ENCODE results near the gene SEMA5A.
A peak's percentile ranks its signal among the peaks of the same experiment; 100 is the strongest.

The SEMA5A gene

DNA sequence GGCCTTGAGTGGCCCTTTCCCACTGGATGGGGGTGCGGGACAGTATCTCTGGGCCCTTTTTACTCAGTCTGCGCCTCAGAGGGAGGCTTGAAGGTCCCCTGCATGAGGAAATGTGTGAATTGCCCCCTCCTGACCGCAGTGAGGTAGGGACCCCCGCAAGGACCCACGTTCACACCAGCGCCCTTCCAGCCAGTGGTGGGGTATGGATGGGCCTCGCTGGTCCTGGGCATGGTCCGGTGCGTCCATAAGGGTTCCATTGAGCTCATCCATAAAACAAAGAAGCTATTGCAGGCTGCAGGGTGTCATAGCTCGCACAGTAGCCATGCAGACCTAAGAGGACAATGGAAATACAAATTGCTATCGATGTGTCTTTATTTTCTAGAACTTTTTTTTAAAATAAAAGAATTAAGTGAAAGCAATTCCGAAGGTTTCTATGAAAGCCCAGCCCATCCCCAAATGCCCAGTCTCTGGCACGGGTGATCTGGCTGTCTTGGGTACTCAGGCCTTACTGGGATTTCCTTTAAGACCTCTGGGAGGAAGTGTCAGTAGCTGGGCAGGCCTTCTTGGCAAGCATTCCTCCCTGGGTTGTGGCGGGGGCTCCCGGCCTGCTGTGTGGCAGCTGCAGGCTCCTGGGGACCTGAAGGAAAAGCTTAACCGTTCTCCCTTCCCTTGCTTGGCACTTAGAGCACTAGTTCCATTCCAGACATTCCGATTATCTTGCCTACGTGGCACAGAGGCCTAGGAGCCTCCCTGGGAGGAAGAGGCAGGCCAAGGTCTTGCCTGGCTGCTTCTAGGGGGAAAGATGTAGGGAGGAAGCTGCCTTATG, 1.5 kb upstream of the SEMA5A start:
- DNase-seq (ENCODE audit: low read depth in 2 of 2) = no peak

DNA sequence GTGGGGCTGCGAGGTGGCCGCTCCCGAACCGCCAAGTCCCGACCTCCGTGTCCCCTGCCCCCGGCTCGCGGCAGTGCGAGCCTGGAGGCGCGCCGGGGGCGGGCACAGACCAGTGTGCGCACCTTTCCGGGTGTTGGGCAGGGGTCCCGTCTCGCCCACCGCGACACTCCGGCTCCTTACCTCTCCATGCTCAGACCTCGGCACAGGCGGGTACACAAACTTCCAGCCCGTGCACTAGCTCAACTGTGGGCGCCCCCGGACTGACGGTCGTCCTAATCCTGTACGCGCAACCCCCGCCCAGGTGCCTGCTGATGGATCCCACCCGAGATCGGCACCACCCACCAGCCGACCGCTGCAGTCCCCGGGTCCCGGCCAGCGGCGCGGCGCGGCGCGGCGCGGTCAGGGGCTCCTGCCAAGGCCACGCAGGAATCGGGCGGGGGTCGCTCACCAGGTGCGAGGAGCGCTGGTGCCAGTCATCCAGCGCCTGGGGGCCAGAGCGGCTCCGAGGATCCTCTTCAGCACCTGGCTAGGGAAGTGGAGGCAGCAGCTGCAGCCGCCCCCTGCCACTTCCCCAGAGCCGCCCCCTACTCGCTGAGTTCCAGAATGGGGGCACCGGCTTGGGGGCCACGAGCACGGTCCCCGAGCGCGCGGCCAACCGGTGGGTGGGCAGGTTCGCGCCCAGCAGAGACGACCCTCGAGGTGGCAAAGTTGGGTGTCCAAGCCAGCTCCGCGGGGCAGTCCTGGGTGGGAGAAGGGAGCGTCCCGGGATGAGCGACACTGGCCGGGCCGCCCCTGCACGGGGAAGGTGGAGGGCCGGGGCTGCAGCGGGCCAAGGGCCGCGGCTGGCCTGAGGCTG, 511 bp downstream of the SEMA5A start:
- DNase-seq (ENCODE audit: low read depth in 2 of 2) = no peak

DNA sequence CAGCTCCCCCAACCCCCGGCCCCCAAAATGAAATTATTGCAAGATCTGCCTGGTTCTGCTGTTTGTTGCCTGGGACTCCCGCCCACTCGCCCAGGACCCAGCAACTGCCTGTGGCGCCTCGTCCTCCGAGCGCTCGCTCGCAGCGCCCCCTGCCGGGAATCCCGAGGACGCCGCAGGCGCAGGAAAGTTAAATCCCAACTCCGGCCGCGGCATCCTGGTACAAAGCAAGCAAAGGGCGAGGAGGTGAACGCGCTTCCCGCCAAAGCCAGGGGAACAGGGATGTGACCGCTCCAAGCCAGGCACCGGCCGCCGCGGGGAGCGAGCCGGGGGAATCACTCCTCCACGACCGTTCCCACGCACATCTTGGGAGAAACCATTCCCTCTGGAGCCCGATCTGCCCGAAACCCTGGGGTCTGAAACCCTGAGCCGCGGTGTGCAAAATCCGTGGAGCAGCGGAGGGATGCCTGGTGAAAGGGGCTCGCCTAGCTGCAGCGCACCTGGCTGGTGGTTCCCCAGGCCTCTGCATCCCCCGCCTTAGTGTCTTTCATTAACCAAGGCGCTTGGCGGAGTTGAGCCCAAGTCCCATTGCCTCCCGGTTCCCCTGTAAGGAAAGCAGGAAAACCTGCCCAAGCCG, 1.3 kb downstream of the SEMA5A start:
- peak; percentile 9 to 22 for DNase-seq (ENCODE audit: low read depth in 2 of 2)

DNA sequence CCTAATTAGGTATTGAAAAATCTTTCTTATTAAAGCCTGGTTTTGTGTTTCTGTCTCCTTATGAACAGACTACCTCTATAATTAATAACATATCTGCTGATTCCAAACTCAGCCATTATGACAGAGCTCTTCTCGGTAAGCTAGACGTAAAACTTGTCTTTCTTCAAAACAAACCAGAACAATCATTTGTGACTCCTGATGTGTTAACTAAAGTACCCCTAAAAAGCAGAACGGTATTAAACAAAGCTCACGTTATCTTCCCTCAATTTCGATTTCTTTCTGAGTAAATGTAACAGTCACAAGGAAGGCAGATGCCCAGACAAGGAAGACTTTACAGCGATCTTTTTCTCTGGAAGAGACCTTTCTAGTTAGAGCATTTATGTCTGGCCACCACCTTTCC, 1.8 kb downstream of the SEMA5A start:
- no peak for DNase-seq (ENCODE audit: low read depth in 2 of 2)

DNA sequence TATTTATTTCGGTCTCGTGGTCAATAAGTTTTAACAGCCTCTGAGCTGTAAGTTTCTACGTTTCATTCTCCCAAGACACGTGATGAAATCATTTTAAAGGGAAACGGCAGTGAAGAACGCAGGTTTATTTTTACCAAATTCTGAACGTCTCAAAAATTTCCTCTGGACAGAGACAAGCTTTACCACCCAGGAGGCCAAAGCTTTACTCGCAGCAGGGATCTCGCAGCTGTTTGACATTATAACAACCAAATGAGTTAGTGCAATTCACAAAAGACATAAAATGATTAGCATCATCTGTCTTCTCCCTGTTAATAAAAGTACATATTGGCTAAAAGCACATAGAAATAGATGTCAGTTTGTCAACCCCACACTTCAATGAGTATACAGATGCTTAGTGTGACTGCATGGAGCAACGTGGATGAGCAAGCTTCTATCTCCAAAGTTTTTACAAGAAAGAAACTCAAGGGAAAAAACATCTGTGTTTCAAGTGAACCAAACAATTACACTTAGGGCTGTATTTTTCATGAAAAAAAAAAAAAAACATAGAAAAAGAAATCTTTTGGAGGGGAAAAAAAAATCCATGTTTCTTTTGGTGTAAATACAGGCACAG, 2.5 kb downstream of the SEMA5A start:
- no peak for DNase-seq (ENCODE audit: low read depth in 2 of 2)

DNA sequence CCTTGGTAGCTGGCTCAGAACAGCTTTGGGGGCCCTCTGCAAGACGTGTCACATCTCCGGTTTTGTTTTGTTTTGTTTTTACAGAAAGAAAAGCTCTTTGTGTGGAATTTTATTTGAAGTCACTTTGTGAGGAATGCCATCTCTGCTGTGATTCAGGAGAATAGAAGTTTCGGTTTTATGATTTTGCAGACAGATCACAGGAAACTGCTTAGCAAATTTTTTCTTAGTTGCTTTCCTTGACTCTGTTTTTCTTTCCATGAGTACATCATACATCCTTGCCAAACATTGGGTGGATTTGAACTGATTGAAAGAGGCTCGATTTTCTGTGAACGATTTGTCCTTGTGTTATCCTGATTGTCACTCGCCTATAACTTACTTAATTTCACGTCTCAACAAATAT, 5.1 kb downstream of the SEMA5A start:
- DNase-seq (ENCODE audit: low read depth in 2 of 2) = no peak

DNA sequence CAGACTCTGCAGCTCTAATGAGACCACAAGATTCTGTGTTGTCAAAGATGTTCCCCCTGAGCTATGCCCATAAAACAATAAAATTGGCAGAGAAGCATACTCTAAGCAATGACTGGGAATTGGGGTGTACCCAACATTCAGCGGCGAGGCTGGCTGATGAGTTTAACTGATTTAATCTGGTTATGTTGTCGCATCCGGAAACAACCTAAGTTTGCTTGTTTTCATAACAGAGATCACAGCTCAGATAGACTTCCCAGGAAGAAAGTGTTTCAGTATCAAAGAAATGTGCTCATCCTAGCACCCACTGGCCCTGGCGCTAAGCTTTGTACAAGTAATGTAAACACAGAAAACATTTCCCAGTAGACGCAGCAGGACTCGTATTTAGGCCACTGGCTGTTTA, 7.4 kb downstream of the SEMA5A start:
- DNase-seq (ENCODE audit: low read depth in 2 of 2) = no peak

DNA sequence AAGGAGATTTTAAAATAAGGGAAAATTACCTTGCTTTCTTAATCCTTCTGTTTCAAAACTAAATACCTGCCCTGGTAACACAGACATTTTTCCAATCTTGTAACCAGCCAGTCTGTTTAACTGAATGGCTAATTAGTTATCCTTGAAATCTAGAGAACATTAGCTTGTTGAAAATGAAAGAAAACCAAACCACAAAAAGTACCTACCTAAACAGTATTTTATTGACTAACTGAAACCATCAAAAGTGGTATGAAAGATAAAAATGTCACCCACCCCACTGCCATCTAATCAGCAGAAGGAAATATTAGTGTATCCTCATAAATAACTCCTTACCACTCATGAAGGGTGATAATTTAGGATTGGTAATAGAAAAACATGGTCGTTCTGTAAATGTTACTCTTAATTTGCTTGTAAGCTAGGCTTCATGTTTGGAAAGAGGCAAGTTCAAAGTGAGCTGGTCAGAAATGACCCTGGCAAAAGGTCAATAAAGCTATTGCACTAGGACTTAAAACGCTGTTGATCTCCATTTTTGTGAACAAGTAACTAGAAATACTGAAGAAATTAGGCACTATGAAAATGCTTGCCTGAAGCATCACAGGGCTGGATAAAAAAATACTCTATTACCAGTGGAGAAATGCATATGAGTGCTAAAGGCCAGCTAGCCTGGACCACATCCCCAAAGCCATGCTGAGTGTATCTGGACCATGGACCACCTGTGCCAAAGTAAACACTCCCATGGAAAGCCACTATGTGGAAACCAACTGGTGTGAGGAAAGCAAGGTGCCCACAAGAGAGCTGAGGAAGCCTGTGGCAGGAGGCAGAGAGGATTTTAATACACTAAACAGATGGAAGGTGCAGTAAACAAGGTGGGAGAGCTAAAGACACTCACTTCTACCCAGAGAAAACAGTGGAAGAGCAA, 8.4 kb downstream of the SEMA5A start:
- no peak for DNase-seq (ENCODE audit: low read depth in 2 of 2)

DNA sequence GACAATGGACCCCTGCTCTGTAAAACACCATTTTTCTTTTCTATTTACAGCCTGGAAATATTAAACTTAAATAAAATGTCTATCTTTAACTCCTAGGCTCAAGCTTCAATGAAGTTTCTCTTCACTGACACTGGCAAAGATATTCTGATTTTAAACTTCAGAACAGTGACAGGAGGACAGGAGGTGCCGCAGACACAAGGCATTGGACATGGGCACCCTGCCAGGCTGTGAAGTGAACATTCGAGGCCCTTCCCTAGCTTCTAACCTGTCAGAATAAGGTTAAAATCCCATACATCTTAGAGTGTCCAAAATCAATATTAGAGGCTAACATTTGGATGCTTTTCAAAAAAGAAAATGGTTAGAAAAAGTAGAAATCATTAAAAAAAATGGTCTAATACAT, 9.2 kb downstream of the SEMA5A start:
- DNase-seq (ENCODE audit: low read depth in 2 of 2) = no peak

DNA sequence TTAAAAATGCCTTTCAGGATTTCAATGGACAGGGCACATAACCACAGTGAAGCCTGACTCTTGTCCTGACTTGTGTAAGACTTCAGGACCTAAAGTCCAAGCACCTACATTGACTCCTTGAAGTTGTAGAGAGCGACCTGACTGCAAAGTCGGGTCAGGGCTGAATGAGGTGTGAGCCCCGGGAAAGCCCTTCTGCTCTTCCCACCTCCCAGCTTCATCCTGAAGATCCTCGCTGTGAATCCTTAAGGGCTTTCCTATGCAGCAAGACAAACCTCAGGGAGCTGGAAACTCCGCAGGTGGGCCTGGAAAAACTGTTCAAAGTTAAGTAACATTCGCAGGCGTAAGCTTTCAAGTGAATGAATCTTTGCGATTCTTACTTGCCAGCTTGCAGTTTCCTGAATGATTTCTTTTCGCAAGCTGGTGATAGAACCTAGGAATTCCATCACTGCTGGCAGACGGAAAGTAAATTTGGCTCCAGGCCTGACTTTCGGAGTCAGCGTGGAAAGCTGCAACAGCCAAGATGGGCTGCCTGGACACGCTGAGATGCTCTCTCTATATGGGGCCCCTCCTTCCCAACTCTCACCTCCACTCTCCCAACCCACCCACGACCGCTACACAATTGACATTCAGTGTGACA, 10.9 kb downstream of the SEMA5A start:
- no peak for DNase-seq (ENCODE audit: low read depth in 2 of 2)

DNA sequence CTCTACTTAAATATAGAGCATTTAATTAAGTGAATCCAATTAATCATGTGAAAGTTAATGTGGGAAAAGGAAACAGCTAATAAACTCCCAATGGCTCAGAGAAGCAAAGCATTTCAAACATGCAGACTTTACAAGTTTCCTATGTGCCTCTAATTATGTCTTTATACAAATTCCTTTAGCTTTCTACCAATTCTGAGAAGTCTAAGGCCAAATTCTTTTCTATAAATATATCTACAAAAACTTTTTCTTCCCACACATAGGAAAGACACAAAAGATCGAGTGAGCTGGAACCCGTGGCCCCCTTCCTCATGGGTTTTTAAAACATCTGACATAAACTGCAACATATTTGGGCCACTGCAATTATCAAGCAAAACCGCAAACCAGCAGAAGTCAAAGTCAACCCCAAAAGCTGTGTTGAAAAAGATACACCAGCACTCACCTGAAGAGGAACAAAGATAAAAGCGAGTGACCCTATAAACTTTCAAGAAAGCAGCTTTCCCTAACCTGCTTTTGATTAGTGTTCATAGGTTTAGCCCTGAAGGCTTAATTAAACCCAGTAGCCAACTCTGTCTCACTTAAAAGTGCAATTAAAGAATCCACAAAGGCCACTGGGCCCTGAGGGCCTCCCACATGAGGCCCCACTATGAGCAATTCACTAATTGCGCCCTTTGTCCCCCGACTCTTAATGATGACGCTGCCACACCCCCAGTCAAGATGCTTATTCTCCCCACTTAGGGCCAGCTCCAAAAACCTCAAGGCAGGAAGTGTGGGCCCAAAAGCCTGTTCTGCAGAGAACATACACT, 12.1 kb downstream of the SEMA5A start:
- no peak for DNase-seq (ENCODE audit: low read depth in 2 of 2)

DNA sequence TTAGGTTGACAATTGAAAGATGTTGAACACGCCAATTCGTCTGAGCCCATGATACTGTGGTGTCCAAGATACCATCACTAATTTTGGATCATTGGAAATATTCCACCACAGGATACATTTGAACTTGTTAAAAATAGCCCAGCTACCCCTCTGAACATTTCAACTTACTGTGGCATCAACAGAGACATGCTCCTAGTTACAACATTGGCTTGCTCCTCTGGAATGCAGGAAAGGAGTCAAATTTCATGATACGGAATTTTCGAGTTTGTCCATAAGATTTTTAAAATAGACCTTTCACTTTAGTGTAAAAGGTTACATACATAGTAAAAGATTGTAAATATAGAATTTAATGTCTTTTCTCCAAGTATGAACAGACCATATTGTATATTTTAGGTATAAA, 12.8 kb downstream of the SEMA5A start:
- no peak for DNase-seq (ENCODE audit: low read depth in 2 of 2)

DNA sequence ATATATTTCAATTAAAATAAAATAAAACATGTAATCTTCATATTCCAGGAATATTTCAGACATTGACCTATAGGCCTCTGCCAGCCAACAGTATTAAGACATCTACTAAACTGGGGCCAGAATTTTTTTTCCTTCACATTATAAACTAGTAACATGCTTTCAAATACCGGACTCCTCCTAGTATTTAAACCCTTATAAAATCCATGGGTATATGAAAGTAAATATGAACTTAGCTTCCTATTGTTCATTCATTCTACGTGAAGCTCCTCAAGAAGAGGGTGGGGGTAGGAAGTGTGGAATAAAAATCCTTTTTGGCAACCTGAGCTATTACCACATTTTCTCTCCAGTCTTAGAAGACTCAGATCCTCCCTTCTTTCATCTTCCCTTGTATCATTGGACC, 16.4 kb downstream of the SEMA5A start:
- no peak for DNase-seq (ENCODE audit: low read depth in 2 of 2)

DNA sequence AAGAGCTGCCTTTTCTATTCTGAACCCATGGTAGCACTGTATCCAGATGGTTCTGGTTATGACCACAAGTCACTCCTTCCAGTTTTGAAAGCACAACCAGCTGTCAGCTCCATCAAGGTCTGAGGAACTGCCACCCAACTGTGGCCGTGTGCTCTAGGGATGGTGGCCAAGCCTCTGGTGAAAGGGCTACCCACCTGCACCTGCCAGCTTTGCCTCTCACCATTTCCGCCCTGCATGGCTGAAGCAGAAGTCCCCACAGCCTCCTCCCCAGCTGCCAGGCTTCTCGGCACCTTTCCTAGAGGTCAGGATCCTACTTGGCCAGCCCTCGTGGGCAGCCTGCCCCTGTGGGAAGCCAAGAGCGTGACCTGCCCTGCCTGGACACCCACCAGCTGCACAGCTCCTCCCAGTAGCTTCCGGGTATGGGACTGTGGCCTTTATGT, 16.8 kb downstream of the SEMA5A start:
- DNase-seq (ENCODE audit: low read depth in 2 of 2) = no peak

DNA sequence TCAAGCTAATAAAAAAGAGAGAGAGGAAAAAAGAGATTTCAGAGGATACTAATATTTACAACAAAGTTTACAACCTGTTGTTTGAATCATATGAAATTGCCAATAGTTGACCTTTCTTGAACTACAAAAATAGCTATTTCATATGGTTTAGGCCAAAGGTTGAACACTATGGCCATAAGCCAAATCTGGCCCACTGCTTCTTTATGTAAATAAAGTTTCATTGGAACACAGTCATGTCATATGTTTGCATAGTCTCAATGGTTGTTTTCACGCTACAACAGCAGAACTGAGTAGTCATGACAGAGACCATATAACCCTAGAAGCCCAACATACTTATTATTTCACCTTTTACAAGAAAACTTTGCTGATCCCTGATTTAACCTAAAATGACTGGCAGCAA, 20.9 kb downstream of the SEMA5A start:
- no peak for DNase-seq (ENCODE audit: low read depth in 2 of 2)

DNA sequence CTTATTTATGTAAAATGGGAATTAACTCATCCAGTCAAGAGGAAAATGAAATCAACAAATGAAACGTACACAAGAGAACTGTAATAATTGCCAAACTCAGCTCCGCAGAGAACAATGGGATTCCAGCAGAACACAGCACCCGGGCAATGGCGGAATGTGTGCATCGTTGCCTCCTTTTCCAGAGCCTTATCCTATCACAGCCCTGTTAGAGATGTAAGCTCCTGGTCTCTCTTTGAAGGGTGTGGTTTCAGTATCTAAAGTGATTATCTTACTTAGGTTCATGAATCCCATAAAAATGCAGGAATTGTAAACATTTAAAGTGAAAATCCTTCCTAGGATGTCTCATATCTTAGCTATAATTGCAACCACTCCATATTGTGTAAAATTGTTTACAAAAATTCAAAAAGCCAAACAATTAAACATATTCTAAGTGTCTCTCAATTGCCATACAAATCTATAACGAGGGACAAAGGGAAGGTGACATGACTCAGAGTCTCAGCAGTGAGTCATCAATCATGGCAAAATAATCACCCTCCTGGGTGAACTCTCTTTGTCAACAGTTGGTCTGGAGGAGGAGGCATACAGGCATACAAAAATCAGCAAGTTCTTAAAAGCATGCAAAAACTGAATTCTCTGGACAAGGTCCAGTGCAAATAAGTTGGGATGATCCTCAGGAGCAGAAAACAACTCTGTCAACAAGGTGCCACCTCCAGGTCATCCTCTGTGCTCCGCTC, 22.6 kb downstream of the SEMA5A start:
- DNase-seq (ENCODE audit: low read depth in 2 of 2) = no peak

DNA sequence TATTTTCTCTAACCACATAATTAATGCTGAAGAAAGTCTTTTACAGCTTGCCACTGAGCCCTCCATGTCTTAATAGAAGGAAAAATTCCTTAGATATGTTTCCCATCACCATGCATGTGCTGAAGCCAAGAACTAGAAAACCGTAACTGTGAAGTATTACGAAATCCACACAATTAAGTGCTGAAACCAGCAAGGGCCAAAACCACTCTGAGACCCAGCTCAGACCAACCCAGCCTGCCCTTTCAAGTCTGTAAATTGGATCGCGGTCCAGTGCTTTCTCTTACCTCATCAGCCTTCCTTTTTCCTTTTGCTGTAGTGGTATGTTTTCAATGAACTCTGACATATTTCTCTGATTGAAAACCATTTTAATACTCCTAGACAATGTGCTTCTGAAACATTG, 26.3 kb downstream of the SEMA5A start:
- DNase-seq (ENCODE audit: low read depth in 2 of 2) = no peak

DNA sequence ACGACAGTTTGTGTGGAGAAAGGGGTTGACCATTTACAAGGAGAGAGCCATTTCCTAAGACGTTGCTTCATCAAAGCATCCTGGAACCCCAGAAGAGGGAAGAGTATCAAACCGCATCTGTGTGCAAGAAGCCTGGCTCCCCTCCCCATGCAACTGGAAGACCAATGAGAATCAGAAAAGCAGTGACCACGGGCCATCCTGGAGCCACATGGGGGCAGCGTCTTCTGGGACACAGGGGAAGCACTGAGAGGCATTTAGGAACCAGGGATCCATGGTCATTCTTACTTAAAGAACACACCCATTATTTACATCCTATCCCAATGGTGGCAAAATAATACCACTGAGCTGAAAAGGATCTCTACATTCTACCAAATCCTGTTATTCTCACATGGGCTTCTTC, 29.3 kb downstream of the SEMA5A start:
- DNase-seq (ENCODE audit: low read depth in 2 of 2) = no peak

DNA sequence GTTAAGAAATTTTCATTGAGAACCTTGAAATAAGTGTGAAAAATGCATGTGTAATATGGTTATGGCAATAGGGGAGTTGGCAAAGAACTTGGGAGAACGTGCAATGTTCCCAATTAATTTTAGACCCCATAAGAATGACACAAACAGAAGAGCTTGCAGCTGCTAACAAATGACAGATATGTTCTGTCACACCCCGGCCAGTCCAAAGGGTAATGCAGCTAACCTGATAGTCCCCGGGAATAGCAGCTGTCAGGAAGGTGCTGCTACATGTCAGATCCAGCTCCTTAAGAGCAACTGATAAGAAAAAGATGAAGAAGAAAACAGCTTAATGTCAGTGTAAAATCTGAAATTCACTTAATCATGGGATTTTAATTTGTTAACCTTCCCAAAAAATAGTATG, 30.4 kb downstream of the SEMA5A start:
- DNase-seq (ENCODE audit: low read depth in 2 of 2) = no peak
